GM10266 (cell line): ENCODE data around the gene PBX1.

Experiments used
- DNase-seq: peaks from one replicate; pipeline ENCODE4 v3.0.0; 2012; ENCODE audit errors: extremely low spot score
- TF ChIP-seq, protein P1 (sequence below): IDR thresholded peaks from 2 replicates; pipeline ENCODE4 v1.5.1; 2012; ENCODE audit warnings: mild to moderate bottlenecking, low read depth; ENCODE audit not compliant: control insufficient read depth, insufficient read depth; ENCODE audit errors: missing control alignments

Gene PBX1

GRCh38 chr1:164834641-164835040 is 275.7 kb downstream of the PBX1 start:
- TF ChIP-seq, protein P1, sequence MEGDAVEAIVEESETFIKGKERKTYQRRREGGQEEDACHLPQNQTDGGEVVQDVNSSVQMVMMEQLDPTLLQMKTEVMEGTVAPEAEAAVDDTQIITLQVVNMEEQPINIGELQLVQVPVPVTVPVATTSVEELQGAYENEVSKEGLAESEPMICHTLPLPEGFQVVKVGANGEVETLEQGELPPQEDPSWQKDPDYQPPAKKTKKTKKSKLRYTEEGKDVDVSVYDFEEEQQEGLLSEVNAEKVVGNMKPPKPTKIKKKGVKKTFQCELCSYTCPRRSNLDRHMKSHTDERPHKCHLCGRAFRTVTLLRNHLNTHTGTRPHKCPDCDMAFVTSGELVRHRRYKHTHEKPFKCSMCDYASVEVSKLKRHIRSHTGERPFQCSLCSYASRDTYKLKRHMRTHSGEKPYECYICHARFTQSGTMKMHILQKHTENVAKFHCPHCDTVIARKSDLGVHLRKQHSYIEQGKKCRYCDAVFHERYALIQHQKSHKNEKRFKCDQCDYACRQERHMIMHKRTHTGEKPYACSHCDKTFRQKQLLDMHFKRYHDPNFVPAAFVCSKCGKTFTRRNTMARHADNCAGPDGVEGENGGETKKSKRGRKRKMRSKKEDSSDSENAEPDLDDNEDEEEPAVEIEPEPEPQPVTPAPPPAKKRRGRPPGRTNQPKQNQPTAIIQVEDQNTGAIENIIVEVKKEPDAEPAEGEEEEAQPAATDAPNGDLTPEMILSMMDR, result no peak
- DNase-seq, result no peak

DNA sequence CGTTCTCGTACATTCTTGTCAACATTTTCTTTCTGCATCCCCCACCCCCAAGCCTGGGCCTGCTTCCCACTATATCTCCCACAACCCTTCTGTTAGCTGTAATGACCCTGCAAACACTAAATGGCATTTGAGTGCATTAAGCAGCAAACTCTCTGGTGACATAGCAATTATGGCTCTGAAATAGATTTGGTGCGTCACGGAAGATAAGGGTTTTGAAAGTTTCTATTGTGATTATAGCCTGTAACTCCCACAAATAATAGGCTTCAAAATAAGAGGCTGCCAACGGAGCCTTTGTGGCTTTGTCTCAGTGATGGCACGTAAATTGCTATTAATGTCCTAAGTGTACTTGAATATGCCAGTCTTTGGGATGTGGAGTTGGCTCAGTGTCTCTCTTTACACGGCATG is 277.6 kb downstream of the PBX1 start:
- TF ChIP-seq, protein P1, result no peak
- DNase-seq, result no peak

- DNase-seq, result no peak
- TF ChIP-seq, protein P1, result no peak
These were observed 279.8 kb downstream of the PBX1 start for GRCh38 chr1:164838786-164839185.

- DNase-seq, result no peak
- TF ChIP-seq, protein P1, result no peak
These were observed 282.0 kb downstream of the PBX1 start for GRCh38 chr1:164840936-164841335.

DNA sequence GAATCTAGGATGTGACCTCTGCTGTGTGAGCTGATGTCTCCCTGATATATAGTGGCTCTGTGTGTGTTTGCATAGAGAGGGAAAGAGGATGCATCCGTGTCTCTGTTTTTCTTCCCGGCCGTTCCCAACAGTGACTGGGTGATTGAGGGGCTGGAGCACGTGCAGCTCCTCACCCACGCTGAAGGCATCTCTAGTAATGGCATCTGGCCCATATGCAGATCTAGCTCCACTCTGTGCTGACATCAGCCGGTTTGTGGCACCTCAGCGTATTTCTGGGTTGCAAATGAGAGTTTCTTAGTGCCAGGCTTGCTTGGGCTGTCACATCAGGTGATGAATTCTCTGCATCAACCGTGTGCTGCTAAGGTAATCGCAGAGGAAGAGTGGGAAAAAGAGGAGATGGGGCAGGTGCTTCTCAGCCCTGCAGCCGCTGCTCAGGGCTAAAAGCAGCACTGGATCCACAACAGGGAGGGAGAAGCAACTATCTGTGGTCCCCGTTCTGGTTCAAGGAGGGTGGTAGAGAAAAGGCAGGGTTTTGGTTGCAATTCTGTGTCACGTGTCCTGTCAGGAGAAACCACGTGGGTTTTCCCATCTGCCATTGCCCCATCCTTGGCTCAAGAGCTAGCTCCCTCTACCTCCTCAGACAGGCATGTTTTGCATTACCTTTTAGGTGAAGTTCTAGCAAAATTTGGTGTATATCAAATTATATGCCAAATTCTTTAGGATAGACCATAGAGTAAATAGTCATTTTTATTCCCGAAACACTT is 282.9 kb downstream of the PBX1 start:
- TF ChIP-seq, protein P1, result no peak
- no peak for DNase-seq

GRCh38 chr1:164842870-164843269 is 283.9 kb downstream of the PBX1 start:
- no peak for DNase-seq
- TF ChIP-seq, protein P1, result no peak

DNA sequence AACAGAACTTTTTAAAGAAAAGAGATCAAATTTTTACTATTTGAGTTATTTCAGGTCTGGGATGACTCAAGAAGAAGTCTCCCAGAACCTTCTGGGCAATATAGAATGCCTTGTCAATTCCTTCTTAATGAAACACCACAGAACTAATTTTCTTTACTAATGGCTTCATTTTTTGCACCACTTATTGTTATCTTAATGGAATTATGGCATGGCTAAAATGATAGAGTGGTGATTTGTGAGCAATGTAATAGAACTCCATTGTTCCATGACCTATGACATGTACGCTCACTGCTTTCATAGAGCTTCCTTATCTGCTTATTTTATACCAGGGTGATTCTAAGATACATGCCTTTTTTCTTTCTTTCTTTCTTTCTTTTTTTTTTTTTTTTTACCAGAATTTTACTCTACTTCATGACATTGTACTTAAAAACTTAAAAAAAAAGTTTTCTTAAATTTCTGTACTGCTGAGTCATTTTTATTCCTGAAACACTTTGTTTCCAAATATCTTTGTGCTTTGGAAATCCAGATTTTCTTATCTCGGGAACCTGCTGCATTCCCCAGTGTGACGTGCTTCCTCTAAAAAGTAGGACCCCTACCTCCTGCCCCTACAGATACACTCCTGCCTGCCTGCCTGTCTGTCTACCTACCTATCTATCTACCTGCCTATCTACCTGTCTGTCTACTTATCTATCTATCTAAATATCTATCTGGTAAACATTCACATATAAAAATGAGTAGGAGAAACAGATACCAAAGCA is 284.9 kb downstream of the PBX1 start:
- TF ChIP-seq, protein P1, result no peak
- DNase-seq, result no peak
